ENCODE measurements around the gene LRMDA. TPM values are rescaled to one million over a fixed set of nuclear protein-coding genes. Genes with fewer than 3 reads are reported as not detected.

The LRMDA gene
- total RNA-seq, 1 donor from 2014 or later = 19.4 TPM

DNA sequence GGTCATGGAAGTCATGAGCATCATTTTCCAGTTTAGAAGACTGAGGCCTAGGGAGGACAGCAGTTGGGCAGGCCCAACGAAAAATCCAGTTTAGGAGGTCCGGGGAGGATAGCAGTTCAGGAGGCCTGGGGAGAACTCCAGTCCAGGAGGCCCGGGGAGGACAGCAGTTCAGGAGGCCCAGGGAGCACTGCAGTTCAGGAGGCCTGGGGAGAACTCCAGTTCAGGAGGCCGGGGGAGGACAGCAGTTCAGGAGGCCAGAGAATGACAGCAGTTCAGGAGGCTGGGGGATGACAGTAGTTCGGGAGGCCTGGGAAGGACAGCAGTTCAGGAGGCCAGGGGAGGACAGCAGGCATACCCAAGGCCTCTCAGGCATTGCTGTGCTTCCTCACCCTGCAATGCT lies 453.4 kb downstream of the LRMDA start:
- TF ChIP-seq, protein P1, sequence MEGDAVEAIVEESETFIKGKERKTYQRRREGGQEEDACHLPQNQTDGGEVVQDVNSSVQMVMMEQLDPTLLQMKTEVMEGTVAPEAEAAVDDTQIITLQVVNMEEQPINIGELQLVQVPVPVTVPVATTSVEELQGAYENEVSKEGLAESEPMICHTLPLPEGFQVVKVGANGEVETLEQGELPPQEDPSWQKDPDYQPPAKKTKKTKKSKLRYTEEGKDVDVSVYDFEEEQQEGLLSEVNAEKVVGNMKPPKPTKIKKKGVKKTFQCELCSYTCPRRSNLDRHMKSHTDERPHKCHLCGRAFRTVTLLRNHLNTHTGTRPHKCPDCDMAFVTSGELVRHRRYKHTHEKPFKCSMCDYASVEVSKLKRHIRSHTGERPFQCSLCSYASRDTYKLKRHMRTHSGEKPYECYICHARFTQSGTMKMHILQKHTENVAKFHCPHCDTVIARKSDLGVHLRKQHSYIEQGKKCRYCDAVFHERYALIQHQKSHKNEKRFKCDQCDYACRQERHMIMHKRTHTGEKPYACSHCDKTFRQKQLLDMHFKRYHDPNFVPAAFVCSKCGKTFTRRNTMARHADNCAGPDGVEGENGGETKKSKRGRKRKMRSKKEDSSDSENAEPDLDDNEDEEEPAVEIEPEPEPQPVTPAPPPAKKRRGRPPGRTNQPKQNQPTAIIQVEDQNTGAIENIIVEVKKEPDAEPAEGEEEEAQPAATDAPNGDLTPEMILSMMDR (IDR thresholded peaks at IDR 0.05; ENCODE audit: unreplicated experiment) = no peak
- Mint-ChIP-seq H3K36me3 (ENCODE audit: low read depth, unreplicated experiment) (no peaks in the 10 kb centered on the region), H3K4me3 (ENCODE audit: unreplicated experiment) (no peak overlapping the region), H3K9me3 (ENCODE audit: unreplicated experiment) (no peaks in the 10 kb centered on the region), H3K4me1 (ENCODE audit: unreplicated experiment) (peaks cover 13% of the 10 kb centered on the region), H3K27ac (ENCODE audit: unreplicated experiment) (no peak overlapping the region), H3K27me3 (ENCODE audit: unreplicated experiment) (no peaks in the 10 kb centered on the region)
- DNase-seq (ENCODE audit: low spot score) = no peak

GRCh38 chr10:75887369-75887768 lies 455.9 kb downstream of the LRMDA start:
- Mint-ChIP-seq H3K27ac (ENCODE audit: unreplicated experiment) (no peak overlapping the region), H3K4me1 (ENCODE audit: unreplicated experiment) (peaks cover 6% of the 10 kb centered on the region), H3K4me3 (ENCODE audit: unreplicated experiment) (no peak overlapping the region)

GRCh38 chr10:75887992-75888680 lies 456.7 kb downstream of the LRMDA start:
- Mint-ChIP-seq H3K9me3 (ENCODE audit: unreplicated experiment) (no peaks in the 10 kb centered on the region), H3K4me1 (ENCODE audit: unreplicated experiment) (peaks cover 6% of the 10 kb centered on the region), H3K27ac (ENCODE audit: unreplicated experiment) (no peak overlapping the region), H3K4me3 (ENCODE audit: unreplicated experiment) (no peak overlapping the region), H3K36me3 (ENCODE audit: low read depth, unreplicated experiment) (no peaks in the 10 kb centered on the region), H3K27me3 (ENCODE audit: unreplicated experiment) (no peaks in the 10 kb centered on the region)
- DNase-seq (ENCODE audit: low spot score) = no peak
- TF ChIP-seq, protein P1 (IDR thresholded peaks at IDR 0.05; ENCODE audit: unreplicated experiment) = no peak

More at GRCh38 chr10:75887369-75887768, 455.9 kb downstream of the LRMDA start:
- Mint-ChIP-seq H3K36me3 (ENCODE audit: low read depth, unreplicated experiment) (no peaks in the 10 kb centered on the region), H3K27me3 (ENCODE audit: unreplicated experiment) (no peaks in the 10 kb centered on the region), H3K9me3 (ENCODE audit: unreplicated experiment) (no peaks in the 10 kb centered on the region)
- TF ChIP-seq, protein P1 (IDR thresholded peaks at IDR 0.05; ENCODE audit: unreplicated experiment) = no peak
- no peak for DNase-seq (ENCODE audit: low spot score)

- DNase-seq (ENCODE audit: low spot score) = no peak
- Mint-ChIP-seq H3K4me1 (ENCODE audit: unreplicated experiment) (peaks cover 6% of the 10 kb centered on the region), H3K27ac (ENCODE audit: unreplicated experiment) (no peak overlapping the region), H3K36me3 (ENCODE audit: low read depth, unreplicated experiment) (no peaks in the 10 kb centered on the region), H3K9me3 (ENCODE audit: unreplicated experiment) (no peaks in the 10 kb centered on the region), H3K27me3 (ENCODE audit: unreplicated experiment) (no peaks in the 10 kb centered on the region), H3K4me3 (ENCODE audit: unreplicated experiment) (no peak overlapping the region)
- TF ChIP-seq, protein P1 (IDR thresholded peaks at IDR 0.05; ENCODE audit: unreplicated experiment) = no peak
Measured at GRCh38 chr10:75889051-75889450, 457.6 kb downstream of the LRMDA start.

GRCh38 chr10:75894761-75895160 lies 463.3 kb downstream of the LRMDA start:
- no peaks in the 10 kb centered on the region for H3K36me3 Mint-ChIP-seq (ENCODE audit: low read depth, unreplicated experiment)
- TF ChIP-seq, protein P1 (IDR thresholded peaks at IDR 0.05; ENCODE audit: unreplicated experiment) = no peak
- H3K27ac Mint-ChIP-seq (ENCODE audit: unreplicated experiment) = no peak overlapping the region
- DNase-seq (ENCODE audit: low spot score) = no peak
- no peak overlapping the region for H3K4me3 Mint-ChIP-seq (ENCODE audit: unreplicated experiment)
- H3K9me3 Mint-ChIP-seq (ENCODE audit: unreplicated experiment) = no peaks in the 10 kb centered on the region
- no peaks in the 10 kb centered on the region for H3K27me3 Mint-ChIP-seq (ENCODE audit: unreplicated experiment)
- no peaks in the 10 kb centered on the region for H3K4me1 Mint-ChIP-seq (ENCODE audit: unreplicated experiment)
